ENCODE measurements around the gene MAPKAPK3. TPM values are rescaled to one million over a fixed set of nuclear protein-coding genes. Genes with fewer than 3 reads are reported as not detected.

Gene MAPKAPK3
- total and polyA plus RNA-seq, 2 donors (not counting 3 experiments of a cell fraction or from before 2014, with no cell fraction given): 21.3 to 30.5 TPM

- Histone ChIP-seq H4K20me1 (replicated peaks; ENCODE audit: control insufficient read depth, extremely low read depth, insufficient read depth, low read length) (no peaks in the 10 kb centered on the region), H3K79me2 (ENCODE audit: control insufficient read depth, insufficient read depth, low read length) (no peaks in the 10 kb centered on the region), H3K9me3 (replicated peaks; ENCODE audit: control insufficient read depth, insufficient read depth, low read length) (no peaks in the 10 kb centered on the region), H3K27ac (ENCODE audit: insufficient read depth, low read depth, low read length) (peak within 1 kb of the TSS; percentile 50), H3K9me1 (replicated peaks; ENCODE audit: control insufficient read depth, extremely low read depth, insufficient read depth, low read length) (no peaks in the 10 kb centered on the region), H3K9ac (replicated peaks; ENCODE audit: extremely low read depth, insufficient read depth, low read length) (peak within 1 kb of the TSS; percentile 59), H3K4me2 (ENCODE audit: insufficient read depth, low read length) (peak within 1 kb of the TSS; percentile 78), H3K27me3 (ENCODE audit: control insufficient read depth in 2 of 2, insufficient read depth in 2 of 2, low read length in 2 of 2) (no peaks in the 10 kb centered on the region), H3K4me1 (ENCODE audit: control insufficient read depth, extremely low read depth, insufficient read depth, low read length) (peaks cover 21% of the 10 kb centered on the region), H3K4me3 (replicated peaks in 1 of 3; ENCODE audit: insufficient read depth in 1 of 3, low read depth in 1 of 3, low read length in 3 of 3) (peak within 1 kb of the TSS; percentile 9 to 51 (median 50)), H3K36me3 (ENCODE audit: control insufficient read depth in 2 of 2, extremely low read depth in 1 of 2, insufficient read depth in 2 of 2, low read length in 2 of 2) (peaks cover 0 to 6% of the 10 kb centered on the region in 2 experiments), H2AFZ (ENCODE audit: low read depth, low read length) (peak within 1 kb of the TSS; percentile 93)
- ChIA-PET POLR2A (interaction anchor here (0.9 to 1.3 kb wide), 4 partner anchors 23 to 42 kb away, joined by 3 to 9 read pairs (median 4); partner anchors contain the start of gene HEMK1), CTCF (interaction anchor here (0.6 to 4.9 kb wide), 22 partner anchors 10 to 928 kb away, joined by 3 to 105 read pairs (median 4); partner anchors contain the start of genes C3orf18, CYB561D2, HEMK1 and NPRL2)
- intact Hi-C loops (cut with micrococcal nuclease): loop anchor here (1.0 to 10.0 kb wide), 4 partner anchors 10 to 1063 kb away; partner anchors contain the start of genes DCAF1 and TEX264
- FAIRE-seq (peak; percentile 97), DNase-seq (ENCODE audit: low read depth, low spot score) (peak; percentile 96)
- BruUV-seq (replicated peaks): no TSS peak
- dilution Hi-C loops (cut with MboI; ENCODE audit: extremely low pct_ligation_motif_present, low sequenced_read_pairs): no loop called here
- no peak for TF ChIP-seq EZH2 (IDR thresholded peaks at IDR 0.05; ENCODE audit: borderline replicate concordance, low read depth, low read length, severe bottlenecking)
- TF ChIP-seq CTCF (IDR thresholded peaks at IDR 0.05; ENCODE audit: extremely low read depth in 1 of 2, insufficient read depth in 1 of 2, low read depth in 1 of 2, low read length in 2 of 2): peak; percentile 50 to 79
- TF ChIP-seq POLR2AphosphoS5 (IDR thresholded peaks at IDR 0.05; ENCODE audit: insufficient read depth, low read depth, low read length): peak; percentile 44
These were observed 5.3 kb upstream of the MAPKAPK3 start, which contains the start of gene CISH for GRCh38 chr3:50611464-50612233. Gene CISH (minus strand): TSS chr3:50611774. CDS start chr3:50611650, 124 bp downstream.

Measured in endothelial cell of umbilical vein (primary cell).